HG03095 (cell line): ENCODE measurements around the gene RET.
A peak's percentile ranks its signal among the peaks of the same experiment; 100 is the strongest.

Experiments used
- ATAC-seq: cut with Tn5 transposase; IDR thresholded peaks from one replicate; pipeline ENCODE4 v1.9.1; 2021; ENCODE audit warnings: moderate library complexity; ENCODE audit not compliant: unreplicated experiment

Gene RET

GRCh38 chr10:43105956-43106229, 29.0 kb downstream of the RET start:
- no peak for ATAC-seq

- ATAC-seq = no peak
Measured at GRCh38 chr10:43106256-43107091, 29.6 kb downstream of the RET start.

GRCh38 chr10:43108951-43109350, 32.1 kb downstream of the RET start:
- no peak for ATAC-seq

DNA sequence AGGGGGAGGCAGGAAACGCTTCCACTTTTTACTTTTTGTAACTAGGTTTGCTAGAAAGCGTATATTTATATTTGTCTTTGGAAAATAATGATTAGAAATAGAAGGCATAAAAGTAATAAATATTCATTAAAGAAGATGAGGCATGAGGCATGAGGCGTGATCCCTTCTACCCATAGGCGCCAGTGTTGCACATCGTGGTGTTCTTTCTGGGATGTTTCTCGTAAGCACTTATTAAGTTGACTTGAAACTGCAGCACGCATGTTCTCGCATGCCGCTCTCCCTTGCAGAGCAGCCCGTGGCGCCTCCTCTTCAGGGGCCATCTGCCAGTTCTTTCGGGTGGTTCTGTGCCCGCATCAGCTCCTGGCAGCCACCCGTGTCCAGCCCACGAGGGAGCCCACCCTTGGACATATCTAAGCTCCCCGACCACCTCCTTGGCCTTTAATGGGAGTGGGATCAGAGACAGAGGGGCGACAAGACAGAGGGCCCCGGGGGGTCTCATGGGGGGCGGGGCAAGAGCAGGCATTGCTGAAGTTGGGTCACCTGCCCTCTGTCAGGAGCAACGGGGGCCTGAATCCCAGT, 32.9 kb downstream of the RET start:
- ATAC-seq = no peak

GRCh38 chr10:43110338-43111071, 33.6 kb downstream of the RET start:
- ATAC-seq = peak; percentile 61

DNA sequence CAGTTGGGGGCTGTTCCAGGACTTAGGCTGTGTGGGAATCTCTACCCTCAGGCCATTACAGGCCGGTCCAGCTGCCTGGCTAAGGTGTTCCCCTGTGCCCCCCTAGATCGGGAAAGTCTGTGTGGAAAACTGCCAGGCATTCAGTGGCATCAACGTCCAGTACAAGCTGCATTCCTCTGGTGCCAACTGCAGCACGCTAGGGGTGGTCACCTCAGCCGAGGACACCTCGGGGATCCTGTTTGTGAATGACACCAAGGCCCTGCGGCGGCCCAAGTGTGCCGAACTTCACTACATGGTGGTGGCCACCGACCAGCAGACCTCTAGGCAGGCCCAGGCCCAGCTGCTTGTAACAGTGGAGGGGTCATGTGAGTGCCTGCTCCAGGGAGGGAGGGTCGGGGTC, 34.2 kb downstream of the RET start:
- no peak for ATAC-seq

DNA sequence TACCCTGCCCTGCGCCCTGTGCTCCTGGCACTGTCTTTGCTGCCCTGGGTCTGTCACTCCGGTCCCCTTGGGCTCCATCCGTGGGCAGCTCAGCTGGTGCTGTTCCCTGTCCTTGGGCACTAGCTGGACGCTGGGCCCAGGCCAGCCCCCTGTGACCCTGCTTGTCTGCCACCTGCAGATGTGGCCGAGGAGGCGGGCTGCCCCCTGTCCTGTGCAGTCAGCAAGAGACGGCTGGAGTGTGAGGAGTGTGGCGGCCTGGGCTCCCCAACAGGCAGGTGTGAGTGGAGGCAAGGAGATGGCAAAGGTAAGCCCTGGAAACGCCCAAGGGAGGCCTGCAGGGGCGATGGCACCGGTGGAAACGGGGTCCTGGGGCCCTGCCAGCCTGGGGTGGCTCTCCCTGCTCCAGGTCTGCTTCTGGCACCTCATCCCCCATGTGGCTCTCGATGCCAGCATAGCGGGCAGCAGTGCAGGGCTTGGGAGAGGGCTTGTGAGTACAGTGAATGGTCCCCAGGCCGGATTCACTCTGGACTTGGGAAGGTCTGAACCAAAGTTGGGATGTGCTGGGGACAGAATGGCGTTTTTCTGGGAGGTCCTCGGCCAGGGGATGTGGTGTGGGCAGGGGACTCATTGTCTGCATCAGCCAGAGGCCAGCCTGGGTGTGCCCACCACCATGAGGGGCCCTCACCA, 35.2 kb downstream of the RET start:
- ATAC-seq = no peak

GRCh38 chr10:43112608-43112961, 35.7 kb downstream of the RET start:
- no peak for ATAC-seq

DNA sequence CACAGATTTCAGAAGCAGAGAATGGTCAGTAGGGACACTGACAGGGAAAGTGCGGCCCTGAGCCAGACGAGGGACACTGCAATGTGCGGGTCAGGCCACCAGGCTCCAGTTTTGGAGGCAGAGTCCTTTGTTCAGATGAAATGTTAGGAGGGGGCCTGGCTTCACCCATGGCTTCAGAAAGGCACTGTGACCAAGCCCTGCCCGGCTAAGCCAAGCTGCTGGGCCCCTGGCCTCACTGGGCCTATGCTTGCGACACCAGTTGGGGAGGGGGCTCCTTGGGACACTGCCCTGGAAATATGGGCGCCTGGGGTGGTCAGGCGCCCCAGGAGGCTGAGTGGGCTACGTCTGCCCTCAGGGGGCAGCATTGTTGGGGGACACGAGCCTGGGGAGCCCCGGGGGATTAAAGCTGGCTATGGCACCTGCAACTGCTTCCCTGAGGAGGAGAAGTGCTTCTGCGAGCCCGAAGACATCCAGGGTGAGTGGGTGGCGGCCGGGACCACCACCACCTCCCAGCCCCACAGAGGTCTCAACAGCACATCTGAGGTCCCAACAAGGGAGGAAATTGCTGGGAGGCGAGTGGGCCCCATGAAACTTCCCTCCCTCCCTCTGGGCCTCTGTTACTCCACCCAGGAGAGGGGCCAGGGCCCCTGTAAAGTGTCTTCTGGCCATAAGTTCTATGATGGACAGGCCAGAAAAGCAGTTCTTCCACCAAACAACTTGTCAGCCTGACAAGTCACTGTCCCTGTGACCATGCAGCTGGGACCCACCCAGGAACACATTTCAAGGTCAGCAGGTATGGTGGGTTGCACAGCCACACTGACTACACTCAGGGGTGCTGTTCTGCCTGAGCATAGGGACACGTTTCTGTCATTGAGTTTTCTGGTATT, 36.6 kb downstream of the RET start:
- no peak for ATAC-seq

GRCh38 chr10:43114088-43114742, 37.3 kb downstream of the RET start:
- no peak for ATAC-seq

DNA sequence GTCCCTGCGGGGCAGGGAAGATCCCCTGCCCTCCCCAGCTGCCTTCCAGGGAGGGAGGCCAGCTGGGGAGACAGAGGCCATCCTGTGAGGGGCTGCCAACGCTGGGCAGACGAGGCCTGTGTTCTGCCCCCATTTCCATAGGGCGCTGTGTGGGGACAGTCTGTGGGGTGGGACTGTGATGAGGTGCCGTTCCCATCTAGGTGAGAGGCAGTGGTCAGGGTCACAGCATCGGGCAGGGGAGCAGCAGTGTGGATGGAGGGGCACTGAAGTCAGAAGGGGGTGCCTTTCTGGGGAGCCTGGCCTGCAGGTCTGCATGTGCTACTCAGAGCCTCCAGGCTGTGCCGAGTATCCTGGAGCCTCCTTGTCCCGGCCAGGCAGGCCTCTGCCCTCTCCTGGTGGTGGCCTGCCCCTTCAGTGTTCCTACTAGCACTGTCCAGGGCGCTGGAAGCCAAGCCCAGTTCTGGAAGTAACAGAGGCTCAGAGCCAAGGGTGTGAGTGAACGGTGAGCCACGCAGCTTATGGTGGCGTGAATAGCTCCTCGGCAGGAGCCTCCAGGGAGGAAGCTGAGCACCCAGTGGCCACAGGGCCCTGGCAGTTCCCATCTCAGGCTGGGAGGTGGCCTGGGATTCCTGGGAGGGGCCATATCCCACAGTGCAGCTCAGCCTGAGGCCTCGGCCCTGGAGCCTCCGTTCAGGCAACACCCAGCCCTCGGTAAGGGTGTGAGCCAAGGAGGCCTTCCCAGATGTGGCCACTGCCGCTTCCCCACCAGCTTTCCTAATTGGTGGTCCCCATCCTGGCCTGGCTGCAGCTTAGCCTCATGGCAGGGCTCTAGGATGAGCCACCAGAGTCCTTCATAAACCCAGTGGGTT, 38.1 kb downstream of the RET start:
- ATAC-seq = no peak

- no peak for ATAC-seq
Measured at GRCh38 chr10:43115881-43116595, 39.2 kb downstream of the RET start.

GRCh38 chr10:43116596-43116995, 39.7 kb downstream of the RET start:
- no peak for ATAC-seq

DNA sequence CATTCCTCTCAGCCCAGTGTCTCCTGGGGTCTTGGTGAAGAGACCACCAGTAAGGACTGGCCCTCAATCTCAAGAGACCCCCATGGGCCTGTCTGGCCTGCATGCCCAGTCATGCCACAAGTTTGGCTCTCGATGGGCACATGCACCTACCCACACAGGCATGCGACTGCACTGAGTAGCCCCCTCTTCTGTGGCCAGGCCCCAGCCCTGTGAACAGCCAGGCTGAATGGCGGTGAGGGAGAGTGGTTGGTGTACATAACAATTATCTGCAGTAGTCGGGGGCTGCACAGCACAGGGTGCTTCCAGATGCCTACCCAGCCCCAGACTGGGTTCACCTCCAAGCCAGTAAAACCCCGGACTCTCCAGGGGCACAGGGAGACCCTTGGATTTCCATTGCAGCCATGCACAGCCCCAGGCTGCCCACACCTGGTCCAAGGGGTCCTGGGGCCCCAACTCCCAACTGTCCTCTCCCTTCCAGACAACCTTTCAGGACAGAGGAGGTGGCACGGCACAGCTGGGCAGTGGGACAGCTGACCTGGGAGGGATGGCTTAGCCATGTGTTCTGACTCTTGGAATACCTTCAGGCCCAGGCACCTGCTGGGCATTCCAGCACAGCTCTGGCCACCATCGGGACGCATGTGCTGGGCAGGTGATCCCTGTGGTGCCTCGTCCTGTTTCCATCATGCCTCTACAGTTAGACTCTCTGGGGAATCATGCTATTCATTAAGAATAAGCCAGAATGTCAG, 40.3 kb downstream of the RET start:
- ATAC-seq = no peak

- ATAC-seq = no peak
Measured at GRCh38 chr10:43117777-43118583, 41.1 kb downstream of the RET start.

DNA sequence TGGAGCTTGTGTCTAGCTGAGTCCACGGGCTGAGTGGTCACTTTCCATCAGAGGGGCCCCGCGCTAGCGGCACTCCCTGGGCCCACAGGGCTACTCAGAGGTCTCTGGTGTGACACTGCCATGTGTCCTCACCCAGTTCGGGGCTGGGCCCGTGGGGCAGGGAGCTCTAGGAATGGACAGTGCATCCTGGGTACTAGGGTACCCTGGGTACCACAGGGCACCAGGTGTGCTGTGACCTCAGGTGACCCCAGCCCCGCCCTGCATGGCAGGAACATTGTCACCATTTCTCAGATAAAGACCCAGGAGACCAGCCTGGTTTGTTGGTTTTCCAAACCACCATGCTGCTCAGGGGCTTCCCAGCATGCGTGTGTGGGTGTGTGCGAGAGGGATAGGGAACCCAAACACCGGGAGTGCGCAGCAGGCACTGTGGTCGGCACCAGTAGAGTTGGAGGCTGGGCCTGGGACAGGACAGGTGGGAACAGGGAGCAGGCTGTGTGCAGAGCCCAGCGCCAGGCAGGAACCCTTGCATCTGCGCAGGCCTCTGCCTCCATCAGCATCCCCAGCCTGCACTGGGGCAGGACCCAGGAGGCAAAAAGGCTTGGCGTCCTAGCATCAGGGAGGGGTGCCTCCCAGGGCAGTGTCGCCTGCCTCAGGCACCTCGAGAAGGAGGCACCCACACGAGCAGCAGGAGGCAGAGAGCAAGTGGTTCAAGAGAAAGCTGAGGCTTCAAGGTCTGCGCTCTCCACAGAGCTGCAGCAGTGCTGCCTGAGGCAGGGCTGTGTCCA, 42.0 kb downstream of the RET start:
- no peak for ATAC-seq
